GM04503 (cell line): Measurements from ENCODE around the gene GPR107.
A peak's percentile ranks its signal among the peaks of the same experiment; 100 is the strongest.
"Not testable (repeated sequence)": the region's sequence is repeated elsewhere in the genome, so short reads cannot be mapped to it uniquely, and the experiment has no call there.

Experiments
- DNase-seq: peaks from one replicate; pipeline ENCODE4 v3.0.0-alpha.2; 2012; ENCODE audit warnings: low read depth

GPR107 gene

GRCh38 chr9:130053504-130054324, at the start of gene GPR107:
TSS of gene GPR107 (plus strand) at chr9:130053906. CDS start at chr9:130053933, 27 bp downstream.
- peak; percentile 26 for DNase-seq

- DNase-seq: no peak
Measured at GRCh38 chr9:130003943-130004552, 49.7 kb upstream of the GPR107 start.

- not testable (repeated sequence) for DNase-seq
Measured at GRCh38 chr9:130006952-130007351, 46.8 kb upstream of the GPR107 start.

DNA sequence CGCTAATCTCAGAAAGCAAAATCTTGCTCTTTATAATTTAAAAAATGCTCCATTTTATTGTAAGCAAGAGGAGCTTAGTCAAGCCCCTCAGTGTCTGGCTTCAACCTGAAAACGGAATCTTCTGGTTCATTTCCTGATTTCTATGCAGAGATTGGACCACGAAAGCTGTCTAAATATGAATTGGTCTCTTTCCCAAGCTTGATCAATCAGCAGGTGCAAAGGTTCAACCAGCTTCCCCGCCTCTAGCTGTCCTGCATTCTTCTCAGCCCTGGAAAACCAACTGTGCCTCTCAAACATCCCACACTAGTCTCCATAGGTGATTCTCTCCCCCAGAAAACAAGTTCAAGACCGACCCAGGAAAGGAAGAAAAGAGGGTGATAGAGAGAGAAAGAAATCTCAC, 45.2 kb upstream of the GPR107 start:
- no peak for DNase-seq

DNA sequence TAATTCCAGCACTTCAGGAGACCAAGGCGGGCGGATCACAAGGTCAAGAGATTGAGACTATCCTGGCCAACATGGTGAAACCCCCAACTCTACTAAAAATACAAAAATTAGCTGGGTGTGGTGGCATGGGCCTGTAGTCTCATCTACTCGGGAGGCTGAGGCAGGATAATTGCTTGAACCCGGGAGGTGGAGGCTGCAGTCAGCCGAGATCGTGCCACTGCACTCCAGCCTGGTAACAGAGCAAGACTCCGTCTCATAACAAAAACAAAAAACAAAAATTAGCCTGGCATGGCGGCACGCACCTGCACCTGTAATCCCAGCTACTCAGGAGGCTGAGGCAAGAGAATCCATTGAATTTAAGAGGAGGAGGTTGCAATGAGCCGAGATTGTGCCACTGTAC, 44.2 kb upstream of the GPR107 start:
- not testable (repeated sequence) for DNase-seq

- no peak for DNase-seq
Measured at GRCh38 chr9:130010151-130010988, 43.3 kb upstream of the GPR107 start.

DNA sequence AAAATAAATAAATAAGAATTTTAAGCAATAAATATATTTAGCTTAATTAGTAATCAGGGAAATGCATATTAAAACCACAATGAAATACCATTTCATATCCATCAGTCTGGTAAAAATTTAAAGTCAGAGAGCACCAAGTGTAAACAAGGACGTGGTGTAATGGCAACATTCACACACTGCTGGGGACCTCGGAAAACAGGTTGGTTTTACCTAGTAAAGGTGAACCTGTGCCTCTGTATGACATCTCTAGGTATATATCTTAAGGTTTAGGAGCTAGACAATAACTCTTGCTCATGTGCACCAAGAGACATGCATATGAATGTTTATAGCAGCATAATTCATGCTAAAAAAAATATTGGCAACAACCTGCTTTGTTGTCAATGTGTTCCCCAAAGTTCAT, 40.4 kb upstream of the GPR107 start:
- no peak for DNase-seq

DNA sequence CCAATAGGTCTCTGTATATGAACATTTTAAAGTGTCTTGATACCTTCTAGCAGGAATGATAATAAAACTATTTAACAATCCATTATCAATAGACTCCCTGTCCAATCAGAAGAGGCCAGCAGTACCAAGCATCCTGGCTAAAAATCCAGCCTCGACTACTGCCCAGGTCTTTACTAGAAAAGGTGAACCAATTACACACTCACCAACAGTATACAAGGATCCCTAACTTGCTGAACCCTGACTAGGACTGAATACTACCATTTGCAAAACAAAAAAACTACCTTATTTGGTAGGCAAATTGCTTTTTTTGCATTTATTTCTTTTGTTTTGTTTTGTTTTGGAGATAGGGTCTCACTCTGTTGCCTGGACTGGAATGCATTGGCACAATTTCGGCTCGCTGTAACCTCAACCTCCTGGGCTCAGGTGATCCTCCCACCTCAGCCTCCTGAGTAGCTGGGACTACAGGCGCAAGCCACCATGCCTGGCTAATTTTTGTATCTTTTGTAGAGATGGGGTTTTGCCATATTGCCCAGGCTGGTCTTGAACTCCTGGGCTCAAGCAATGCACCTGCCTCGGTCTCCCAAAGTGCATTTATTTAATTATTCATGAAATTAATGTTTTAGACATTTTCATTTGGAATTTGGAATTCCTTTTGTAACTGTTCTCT, 38.2 kb upstream of the GPR107 start:
- no peak for DNase-seq

- DNase-seq: no peak
Measured at GRCh38 chr9:130017076-130017475, 36.6 kb upstream of the GPR107 start.

- DNase-seq: not testable (repeated sequence)
Measured at GRCh38 chr9:130017510-130017909, 36.2 kb upstream of the GPR107 start.

- DNase-seq: no peak
Measured at GRCh38 chr9:130018265-130018664, 35.4 kb upstream of the GPR107 start.

- no peak for DNase-seq
Measured at GRCh38 chr9:130020618-130021017, 33.1 kb upstream of the GPR107 start.

- no peak for DNase-seq
Measured at GRCh38 chr9:130021123-130021522, 32.6 kb upstream of the GPR107 start.

DNA sequence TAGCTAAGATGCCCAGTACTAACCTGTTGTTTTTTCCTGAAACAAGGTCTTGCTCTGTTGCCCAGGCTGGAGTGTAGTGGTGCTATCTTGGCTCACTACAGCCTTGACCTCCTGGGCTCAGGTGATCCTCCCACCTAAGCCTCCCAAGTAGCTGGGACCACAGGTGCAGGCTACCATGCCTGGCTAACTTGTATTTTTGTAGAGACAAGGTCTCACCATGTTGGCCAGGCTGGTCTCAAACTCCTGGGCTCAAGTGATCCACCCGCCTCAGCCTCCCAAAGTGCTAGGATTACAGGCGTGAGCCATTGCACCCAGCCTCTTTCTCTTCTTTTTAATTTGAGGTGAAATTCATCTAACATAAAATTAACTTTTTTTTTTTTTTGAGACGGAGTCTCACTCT, 31.9 kb upstream of the GPR107 start:
- not testable (repeated sequence) for DNase-seq

GRCh38 chr9:130022566-130023143, 31.1 kb upstream of the GPR107 start:
- no peak for DNase-seq

GRCh38 chr9:130023144-130023787, 30.4 kb upstream of the GPR107 start:
- no peak for DNase-seq

DNA sequence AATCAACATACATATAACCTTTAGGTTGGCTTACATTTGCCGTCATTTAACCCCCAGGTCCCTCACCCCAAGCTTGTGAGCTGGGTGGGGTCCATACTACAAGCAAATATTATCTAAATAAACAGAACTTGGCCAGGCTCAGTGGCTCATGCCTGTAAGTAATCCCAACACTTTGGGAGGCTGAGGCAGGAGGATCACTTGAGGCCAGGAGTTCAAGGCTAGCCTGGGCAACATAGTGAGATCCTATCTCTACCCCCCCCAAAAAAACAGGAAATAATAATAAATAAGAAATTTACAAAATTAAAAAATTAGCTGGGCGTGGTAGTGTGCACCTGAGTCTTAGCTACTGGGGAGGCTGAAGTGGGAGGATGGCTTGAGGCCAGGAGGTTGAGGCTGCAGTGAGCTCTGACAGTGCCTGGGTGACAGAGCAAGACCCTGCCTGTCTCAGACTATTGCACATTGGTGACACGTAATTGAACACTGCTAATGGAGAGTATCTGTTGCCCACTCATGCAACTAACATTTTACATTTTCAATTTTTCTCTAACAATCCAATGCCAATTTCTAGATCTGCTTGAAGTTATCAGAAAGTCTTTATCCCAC, 29.6 kb upstream of the GPR107 start:
- no peak for DNase-seq

GRCh38 chr9:130024597-130024994, 29.1 kb upstream of the GPR107 start:
- no peak for DNase-seq

GRCh38 chr9:130026583-130027340, 26.9 kb upstream of the GPR107 start:
- DNase-seq: no peak
